Stromal cell of bone marrow (primary cell): ENCODE results near the gene TGM3.

Experiments
- DNase-seq: peaks from one replicate; pipeline ENCODE4 v3.0.0-alpha.2; 2012; ENCODE audit warnings: low read depth

Gene TGM3

DNA sequence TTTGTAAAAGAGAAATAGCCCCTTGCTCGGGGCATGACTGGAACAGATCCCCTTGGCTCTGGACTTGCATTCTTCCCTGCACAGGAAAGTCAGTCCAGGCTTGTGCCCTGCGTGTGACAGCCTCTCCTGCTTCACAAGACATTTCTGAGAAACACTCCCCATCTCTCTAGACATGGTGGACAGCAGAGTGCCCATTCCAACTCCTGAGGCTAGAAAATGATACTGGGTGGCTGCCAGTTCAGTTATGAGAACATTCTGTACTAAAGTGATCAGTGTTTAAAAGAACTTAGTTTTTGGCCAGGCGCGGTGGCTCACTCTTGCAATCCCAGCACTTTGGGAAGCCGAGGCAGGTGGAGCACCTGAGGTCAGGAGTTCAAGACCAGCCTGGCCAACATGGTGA is 41.3 kb downstream of the TGM3 start:
- no peak for DNase-seq

DNA sequence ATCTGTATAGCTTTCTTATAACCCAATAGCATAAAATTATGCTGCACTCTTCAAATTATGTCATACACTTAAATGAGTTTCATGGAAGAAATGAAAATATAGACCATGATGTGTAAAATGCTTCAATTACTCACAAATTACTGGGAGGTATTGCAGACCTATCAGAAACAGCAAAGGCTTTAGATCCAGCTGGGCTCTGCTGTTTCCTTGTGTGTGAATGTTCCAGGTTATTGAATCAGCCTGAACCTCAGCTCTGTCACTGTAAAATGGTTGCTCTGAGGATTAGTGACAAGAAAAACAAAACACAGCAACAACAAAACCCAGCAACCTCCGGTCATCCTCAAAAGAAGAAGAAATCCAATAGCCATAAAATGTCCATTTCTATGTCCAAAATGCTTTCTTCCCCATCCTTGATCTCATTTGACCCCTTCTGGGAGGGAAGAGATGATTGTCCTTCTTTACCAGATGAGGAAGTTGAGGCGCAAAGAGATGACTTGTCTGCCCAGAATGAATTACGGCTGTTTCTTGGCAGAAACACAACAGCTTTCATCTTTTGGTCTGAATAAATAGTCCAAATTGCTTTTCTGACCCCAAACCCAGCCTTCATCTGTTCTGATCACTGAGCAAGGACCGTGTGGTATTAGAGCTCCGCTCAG is 42.7 kb downstream of the TGM3 start:
- DNase-seq: no peak

DNA sequence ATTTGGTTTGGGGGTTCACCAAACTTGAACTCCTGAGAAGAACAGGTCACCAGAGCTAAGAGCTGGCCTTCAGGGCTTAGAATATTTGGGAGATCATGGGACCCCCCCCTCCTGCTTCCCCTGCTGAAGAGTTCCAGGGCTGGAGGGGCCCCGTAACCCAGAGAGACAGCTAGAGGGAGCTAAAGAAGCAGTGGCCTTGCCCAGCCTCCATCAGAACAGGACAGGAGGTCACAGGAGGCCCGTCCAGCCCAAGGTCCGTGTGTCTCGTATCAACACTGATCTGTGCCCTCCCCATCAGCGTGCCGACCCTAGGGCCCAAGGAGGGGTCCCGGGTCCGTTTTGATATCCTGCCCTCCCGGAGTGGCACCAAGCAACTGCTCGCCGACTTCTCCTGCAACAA is 44.3 kb downstream of the TGM3 start:
- DNase-seq: no peak

DNA sequence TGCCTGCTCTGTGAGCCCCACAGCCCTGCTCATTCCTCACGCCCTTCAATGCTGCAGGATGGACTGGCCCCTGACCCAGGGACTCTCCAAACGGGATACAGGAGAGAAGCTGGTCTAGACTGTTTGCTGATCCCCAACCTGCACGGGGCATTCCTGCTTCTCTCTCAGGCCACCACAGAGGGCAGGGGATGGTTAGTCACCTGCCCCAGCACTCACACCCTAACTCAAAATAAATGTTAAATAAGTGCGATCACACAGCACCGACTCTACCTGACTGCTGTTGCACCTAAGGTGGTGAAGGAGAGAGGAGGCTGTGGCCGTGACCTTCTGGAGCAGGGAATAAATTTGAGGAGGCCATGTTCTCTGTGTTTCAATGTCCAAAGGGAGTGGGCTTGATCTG is 45.0 kb downstream of the TGM3 start:
- DNase-seq: no peak

DNA sequence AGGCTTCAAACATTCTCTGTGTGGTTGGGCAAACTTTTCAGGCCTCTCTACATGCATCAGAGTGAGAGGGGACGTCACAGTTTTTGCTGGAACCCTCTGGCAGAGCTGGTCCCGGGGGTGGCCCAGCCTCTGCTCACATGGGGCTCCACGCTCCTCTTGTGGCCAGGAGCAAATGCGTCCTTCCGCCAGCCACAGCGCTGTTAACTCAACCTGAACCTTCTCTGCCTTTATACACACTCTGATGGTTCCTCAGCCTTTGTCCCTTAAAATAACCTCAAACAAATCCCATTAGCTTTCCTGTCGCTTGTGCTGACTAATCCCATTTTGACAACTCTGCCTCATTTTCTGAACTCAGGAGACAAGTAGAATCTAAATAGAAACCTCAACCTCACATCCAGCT is 45.5 kb downstream of the TGM3 start:
- no peak for DNase-seq

DNA sequence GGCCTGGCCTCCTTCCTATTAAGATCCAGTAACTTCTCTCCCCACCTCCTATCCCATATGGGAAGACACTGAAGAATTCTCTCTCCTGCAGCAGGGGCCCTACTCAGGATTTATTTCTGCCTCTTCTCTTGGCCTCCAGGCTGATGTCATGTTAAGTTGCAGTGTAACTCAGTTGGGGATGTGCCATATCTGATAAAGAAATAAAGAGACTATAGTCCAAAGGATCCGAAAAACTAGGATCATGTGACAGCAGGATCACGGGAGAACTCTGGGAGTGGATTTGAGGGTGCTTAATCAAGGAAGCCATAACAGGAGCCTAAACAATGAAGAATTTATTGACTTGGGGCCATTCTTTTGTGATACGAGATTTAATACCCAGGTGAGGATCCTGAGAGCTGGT is 46.4 kb downstream of the TGM3 start:
- no peak for DNase-seq

DNA sequence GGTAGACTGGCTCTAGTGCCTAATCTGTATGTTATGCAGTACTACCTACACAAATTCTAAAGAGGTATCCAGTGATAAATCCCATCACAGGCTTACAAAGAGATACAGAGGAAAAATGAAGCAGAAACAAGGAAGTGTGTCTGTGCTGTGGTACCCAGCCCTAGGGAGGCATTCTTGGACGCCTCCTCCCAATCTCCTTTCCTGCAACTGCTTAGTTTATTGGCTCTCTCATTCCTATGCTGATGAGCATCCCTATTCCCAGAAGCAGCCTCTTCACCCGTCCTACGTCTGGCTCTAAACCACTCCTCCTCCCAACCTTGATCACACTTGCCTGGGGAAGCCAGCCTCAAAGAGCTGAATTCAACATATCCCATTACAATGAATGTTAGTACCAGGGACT is 50.4 kb downstream of the TGM3 start:
- no peak for DNase-seq

DNA sequence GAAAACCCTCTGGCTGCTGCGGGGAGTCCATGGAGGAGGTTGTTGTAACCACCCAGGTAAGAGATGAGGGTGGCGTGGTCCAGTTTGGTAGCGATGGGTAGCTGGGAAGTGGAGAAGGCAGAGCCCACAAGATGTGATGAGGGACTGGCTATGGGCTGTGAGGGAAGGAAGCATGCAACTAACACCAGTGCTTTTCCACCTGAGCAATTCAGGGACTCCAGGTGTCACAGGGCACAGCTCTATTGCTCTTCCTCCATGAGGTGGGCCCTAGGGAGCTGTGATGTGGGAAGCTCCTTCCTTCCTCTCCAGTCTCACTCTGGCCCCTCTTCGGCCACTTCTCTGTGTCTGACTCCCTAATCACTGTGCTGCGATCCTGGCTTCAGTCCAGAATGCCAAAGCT is 52.5 kb downstream of the TGM3 start:
- DNase-seq: no peak

DNA sequence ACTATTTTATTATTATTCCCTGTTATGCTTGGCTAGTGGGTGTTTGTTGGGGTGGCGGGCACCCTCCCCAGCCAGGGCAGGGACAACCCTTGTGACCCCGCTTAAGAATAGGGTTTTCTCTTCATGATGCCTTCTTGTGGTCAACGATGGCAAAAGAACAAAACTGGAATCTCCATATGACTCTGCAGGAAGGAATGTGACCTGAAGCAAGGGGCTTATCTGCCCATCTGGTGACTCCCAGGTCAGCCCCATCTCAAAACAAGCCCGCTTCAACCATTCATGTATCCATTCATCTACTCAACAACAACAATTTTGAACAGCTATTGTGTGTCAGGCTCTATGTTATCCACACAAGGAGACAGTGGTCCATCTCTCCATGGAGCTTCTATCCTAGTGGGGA is 54.0 kb downstream of the TGM3 start:
- no peak for DNase-seq

DNA sequence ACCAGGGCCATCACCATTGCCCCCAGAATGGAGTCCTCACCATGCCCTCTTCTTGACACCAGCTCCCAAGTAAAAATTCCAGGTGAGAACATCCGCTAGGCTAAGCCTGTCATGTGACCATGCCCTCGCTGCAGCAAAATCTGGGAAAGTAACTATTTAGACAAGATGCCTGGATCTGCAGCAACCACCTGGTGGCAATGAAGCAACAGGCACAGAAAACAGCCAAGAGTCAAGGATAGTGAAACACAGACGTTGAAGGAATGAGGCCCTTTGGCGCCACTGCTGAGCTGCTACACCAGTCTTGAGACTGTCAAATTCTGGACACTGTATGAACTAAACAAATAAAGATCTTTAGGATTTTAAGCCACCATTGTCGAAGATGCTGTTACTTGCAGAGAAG is 54.8 kb downstream of the TGM3 start:
- DNase-seq: no peak

DNA sequence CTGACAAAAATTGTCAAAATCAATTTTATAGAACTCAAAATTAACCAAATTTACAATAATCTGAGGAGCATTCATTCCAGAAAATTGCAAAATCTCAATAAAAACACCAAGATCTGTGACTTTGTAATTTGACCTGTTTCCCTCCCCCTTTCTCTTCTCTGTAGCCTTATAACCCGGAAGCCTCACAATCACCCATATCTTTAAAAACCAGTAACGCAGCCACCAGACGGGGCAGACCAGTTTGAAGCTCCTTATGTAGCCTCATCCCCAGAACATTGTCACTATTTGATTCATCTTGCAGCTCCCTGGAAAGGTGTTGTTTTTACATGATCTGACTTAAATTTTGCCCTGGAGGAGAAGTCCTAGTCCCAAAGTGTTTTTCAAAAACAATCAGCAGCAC is 57.4 kb downstream of the TGM3 start:
- DNase-seq: no peak

DNA sequence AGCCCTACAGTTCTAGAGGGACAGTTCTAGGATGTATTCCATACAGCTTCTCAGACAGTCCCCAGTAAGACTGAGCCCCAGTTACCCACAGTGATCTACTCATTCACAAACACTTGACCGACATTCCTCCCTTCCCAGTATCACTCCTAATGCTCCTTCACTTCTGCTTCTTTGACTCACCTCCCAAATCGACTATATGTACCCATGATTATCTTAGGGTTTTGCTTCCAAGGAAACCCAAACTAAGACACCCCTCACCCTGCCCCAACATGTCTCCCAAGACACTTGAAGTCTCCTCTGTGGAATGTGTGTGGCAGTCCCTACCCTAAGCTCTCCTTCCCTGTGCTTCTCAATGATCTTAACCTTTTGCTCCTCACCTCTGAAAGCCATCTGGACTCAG is 61.3 kb downstream of the TGM3 start:
- no peak for DNase-seq

DNA sequence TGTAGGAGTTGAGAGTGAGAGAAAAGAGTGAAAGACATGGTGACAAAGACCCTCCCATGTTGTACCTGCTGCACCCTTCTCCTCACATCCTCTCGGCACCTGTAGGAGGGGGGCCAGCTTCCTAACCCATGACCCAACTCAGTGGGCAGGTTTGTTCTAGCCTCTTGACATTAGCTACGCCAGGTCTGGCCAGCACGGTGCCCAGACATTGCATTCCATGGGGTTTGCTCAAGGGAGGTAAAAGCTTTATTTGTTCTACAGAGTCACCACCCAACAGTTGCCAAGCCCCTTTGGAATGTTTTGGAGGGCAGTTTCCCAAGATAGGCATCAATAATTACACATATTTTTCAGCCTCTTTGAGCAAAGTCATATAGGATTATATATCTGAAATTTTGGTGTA is 62.2 kb downstream of the TGM3 start:
- no peak for DNase-seq

DNA sequence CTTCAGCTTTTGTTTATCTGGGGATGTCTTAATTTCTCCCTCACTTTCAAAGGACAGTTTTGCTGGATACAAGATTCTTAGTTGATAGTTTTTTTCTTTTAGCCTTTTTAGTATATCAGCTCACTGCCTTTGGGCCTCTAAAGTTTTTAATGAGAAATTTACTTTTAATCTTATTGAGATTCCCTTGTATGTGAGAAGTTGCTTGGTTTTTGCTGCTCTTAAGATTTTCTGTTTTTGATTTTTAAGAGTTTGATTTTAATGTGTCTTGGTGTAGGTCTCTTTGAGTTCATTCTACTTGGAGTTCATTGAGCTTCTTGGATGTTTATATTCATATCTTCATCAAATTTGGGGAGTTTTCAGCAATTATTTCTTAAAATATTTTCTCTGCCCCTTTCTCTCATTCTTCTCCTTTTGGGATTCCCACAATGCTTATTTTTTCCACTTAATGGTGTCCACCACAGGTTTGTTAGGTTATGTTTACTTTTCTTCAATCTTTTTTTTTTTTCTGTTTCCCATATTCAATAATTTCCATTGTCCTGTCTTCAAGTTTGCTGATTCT is 65.3 kb downstream of the TGM3 start:
- no peak for DNase-seq

DNA sequence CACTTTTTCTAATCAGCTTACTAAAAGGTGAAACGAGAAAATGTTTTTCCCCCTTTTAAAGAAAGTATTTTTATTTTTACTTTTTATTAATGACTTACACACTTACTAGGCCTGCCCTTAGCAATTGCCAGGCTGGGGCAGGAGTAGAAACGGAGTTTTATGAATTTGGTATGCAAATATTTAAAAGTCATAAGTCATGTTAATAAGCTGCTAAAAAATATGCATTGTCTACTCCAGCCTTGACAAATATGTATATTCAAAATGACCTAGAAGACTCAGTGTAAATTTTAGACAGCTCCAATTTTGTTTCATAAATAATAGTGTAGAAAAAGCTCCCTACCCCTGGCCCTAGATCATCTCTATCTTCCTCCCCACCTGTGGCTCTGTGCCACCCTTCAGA is 67.4 kb downstream of the TGM3 start:
- DNase-seq: no peak

DNA sequence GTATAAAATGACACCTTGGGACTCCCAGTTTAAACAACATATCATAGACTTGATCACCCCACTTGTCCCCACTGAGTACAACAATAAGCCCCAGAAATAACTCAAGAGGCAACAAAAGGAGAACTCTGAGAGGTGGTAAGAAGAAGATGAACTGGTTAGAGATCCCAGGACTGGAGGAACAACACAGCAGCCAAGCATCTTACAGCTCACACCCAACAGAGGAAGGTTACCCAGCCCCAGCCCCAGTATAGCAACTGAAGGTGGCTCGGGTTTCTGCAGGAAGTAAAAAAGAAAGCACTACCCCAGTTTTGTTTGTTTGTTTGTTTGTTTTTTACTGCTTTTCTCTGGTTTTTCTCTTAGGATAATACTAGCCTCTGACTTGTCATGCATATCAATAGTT is 67.8 kb downstream of the TGM3 start:
- DNase-seq: no peak

DNA sequence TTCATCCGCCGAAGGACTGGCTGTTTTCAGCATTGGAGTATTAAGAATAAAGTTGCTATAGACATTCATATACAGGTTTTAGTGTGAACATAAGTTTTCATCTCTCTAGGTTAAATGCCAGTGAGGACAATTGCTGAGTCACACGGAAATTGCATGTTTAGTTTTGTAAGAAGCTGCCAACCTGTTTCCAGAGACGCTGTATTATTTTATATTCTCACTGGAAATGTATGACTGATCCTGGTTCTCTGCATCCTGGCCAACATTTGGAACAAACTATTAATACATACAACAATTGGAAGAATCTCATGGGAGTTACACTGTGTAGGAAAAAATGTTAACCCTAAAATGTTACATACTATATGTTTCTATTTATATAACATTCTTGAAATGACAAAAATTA is 68.2 kb downstream of the TGM3 start:
- peak; percentile 48 for DNase-seq

DNA sequence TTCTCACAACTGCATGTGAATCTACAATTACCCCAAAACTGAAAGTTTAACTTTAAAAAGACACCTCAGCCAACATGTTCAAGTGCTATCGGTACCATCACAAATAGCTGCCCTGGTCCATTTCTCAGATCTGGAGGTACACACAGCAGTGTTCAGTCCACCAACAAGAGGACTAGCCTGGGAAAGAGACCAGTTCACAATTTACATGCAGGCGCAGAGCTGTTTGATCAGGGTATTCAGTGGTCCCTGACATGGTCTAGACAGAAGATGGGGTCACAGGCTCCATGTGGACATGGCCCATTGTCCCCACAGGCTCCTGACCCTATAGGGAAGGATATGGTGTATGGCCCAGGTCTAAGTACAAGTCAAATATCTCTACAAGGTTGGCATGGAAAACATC is 69.3 kb downstream of the TGM3 start:
- DNase-seq: no peak

DNA sequence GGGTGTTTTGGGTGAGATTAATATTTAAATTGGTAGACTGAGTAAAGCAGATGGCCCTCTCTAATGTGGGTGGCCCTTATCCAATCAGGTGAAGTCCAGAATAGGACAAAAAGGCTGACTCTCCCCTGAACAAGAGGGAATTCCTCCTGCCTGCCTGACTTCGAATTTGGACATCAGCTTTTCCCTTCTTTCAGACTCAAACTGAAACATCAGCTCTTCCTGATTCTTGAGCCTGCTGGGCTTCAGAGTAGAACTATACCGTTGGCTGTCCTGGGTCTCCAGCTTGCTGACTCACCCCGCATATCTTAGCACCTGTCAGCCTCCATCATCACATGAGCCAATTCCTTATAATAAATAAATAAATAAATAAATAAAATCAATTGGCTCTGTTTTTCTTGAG is 69.9 kb downstream of the TGM3 start:
- DNase-seq: no peak

DNA sequence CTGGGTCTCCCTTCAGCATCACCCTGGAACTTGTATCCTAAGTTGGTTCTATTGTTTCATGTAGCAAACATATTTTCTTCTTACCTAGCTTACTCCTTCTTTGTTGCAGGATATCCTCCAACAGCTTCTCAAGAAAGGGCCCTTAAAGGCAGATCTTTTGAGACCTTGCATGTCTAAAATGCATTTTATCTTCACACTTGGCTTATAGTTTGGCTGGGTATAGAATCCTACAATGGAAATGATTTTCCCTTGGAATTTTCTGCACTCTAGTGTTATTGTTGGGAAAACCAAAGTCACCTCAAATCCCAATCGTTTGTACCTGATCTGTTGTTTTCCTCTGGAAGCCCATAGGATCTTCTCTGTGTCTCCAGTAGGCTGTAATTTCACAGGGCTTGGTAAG is 72.8 kb downstream of the TGM3 start:
- DNase-seq: no peak

DNA sequence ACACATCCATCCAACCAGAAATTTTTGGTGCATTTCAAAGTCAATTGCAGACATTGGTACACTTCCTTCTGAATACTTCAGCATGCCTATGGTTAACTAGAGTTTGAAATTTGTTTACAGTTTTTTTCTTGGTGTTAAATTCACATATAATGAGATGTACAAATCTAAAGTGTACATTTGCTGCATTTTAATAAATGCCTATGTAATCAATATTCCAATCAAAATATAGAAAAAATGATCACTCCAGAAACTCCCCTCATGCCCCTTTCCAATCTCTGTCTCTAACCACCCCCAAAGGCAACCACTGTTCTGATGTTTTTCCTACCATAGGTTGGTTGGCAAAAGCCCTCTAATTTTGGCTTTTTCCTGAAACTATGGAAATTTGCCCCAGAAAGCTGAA is 77.3 kb downstream of the TGM3 start:
- no peak for DNase-seq

DNA sequence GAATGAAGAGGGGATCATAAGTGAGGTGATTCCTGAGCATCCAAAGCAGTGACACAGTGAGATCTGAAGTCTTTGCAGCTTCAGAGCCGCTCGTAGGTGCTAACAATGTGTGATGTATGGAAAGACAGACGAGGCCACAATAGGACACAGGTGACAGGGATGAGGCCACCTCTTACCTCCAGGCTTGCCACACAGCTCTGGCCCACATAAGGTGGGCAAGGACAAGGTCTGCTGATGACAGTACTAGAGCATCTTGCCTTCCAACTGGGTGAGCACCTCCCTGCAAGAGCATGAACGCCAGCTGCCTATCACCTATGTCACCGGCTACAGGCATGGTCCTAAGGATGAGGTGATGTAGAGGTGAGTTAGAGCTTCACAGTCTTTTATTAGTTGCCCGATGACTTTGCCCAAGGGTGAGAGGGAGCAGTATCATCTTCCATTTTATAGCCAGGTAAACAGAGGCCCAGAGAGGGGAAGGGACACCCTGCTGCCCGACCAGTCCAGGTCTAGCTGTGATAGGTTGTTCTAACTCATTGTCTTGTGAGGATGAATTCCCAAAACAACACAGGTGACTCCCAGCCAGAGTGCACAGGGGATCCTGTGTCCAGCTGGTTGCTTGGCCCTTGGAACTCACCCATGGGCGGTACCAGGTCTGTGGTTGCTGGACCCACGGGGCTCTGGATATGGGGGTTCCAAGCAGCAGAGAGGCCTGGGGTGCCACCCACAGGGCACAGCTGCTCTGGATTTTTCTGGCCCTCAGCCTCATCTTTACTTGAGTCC is 78.7 kb downstream of the TGM3 start:
- no peak for DNase-seq

DNA sequence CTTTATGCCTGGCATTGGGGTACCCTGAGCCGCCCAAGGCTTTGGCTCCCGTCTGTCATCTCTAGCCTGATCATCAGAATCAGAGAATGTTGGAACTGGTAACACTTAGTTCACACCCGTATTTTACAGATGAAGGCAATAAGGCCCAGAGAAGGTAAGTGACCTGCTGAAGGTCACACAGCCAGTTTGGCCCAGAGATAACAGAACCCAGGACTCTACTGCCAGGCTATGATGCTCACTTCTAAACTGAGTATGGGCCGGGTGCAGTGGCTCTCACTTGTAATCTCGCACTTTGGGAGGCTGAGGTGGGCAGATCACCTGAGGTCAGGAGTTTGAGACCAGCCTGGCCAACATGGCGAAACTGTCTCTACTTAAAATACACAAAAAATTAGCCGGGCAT is 83.1 kb downstream of the TGM3 start:
- DNase-seq: no peak
